ENCODE results near the gene PRKAB1.

The PRKAB1 gene

DNA sequence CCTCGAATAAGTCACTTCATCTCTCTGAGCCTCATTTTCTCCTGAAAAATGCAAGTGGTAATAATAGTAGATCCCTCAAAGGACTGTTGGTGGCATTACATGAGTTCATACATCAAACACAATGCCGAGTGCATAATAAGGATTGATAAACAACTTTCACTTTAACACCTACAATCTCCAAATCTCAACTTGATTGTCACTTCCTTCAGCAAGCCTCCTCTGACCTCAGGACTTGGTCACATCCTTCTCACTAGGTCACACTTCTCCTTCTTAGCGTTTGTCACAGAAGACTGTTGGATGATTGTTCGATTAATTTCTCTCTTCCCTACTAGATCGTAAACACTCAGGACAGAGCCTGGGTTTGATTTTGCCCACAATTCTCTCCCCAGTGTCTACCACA lies 7.9 kb upstream of the PRKAB1 start:
- H3K4me3 ChIP-seq (ENCODE audit: control insufficient read depth, low read depth, low read length): no peak overlapping the region
- TF ChIP-seq CTCF (IDR thresholded peaks at IDR 0.05; ENCODE audit: control insufficient read depth, insufficient read depth, low read depth, low read length, missing control alignments): no peak
- no peak for DNase-seq (ENCODE audit: low read depth)

DNA sequence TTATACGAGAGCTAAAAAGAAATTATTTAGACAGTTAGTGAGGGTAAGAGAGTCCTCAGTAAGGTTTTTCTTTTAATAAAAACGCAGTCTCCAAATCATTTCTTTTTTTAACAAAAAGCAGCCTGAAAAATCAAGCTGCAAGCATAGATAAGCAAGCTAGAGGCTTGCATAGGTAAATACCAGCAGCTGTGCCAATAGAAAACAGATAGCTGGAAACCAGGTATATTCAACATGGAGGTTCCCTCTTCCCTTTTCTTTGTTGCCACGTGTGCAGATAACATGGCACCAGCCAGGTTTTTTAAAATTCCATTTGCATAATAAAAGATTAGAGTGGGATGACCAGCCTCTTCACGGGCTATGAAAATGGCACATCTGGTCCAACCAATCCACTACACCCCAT lies 6.1 kb upstream of the PRKAB1 start:
- no peak overlapping the region for H3K4me3 ChIP-seq (ENCODE audit: control insufficient read depth, low read depth, low read length)
- no peak for DNase-seq (ENCODE audit: low read depth)
- TF ChIP-seq CTCF (IDR thresholded peaks at IDR 0.05; ENCODE audit: control insufficient read depth, insufficient read depth, low read depth, low read length, missing control alignments): no peak

DNA sequence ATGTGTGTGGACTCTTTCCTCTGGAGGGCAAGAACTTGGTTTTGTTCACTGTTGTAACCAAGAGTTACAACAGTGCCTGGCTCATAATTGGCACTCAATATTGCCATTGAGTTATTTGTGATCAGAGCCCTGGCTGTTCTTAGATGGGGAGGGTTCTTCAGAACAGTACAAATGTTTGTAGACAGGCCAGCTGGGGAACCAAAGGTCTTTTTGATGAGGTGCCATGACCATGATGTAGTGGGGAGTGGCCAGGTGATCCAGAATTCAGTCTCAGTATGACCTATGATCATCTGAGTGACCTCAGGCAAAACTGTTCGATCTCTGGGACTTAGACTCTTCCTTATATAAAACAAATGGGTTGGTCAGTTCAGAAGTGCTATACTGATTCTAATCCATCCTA lies 3.3 kb upstream of the PRKAB1 start:
- H3K4me3 ChIP-seq (ENCODE audit: control insufficient read depth, low read depth, low read length): no peak overlapping the region
- no peak for TF ChIP-seq CTCF (IDR thresholded peaks at IDR 0.05; ENCODE audit: control insufficient read depth, insufficient read depth, low read depth, low read length, missing control alignments)
- DNase-seq (ENCODE audit: low read depth): no peak

- no peak overlapping the region for H3K4me3 ChIP-seq (ENCODE audit: control insufficient read depth, low read depth, low read length)
- no peak for TF ChIP-seq CTCF (IDR thresholded peaks at IDR 0.05; ENCODE audit: control insufficient read depth, insufficient read depth, low read depth, low read length, missing control alignments)
- no peak for DNase-seq (ENCODE audit: low read depth)
These were observed 2.6 kb upstream of the PRKAB1 start for GRCh38 chr12:119665164-119665929.

DNA sequence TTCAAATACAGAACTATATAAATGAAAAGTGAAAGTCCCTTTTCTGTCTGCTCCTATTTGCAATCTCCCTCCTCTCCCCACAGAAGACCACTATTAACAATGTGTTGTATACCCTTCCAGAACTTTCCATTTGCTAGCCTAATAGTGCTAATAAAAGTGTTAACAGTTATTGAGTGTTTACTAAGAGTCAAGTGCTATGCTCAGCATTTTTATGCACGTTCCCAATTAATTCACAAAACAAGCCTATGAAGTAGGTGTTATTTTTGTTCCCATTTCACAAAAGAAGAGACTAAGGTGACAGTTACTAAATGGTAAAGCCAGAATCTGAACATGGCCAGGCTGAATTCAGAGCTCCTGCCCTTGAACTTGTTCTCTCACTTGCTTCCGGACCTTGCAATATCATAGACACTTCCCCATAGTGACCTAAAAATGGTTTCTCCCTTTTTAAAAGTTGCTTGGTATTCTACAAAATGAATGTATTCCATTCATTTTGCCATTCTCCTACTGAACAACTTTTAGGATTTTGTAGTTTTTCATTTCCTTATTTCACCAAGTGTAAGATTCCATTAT lies 1.6 kb upstream of the PRKAB1 start:
- DNase-seq (ENCODE audit: low read depth): no peak
- no peak for TF ChIP-seq CTCF (IDR thresholded peaks at IDR 0.05; ENCODE audit: control insufficient read depth, insufficient read depth, low read depth, low read length, missing control alignments)
- no peak overlapping the region for H3K4me3 ChIP-seq (ENCODE audit: control insufficient read depth, low read depth, low read length)

- H3K4me3 ChIP-seq (ENCODE audit: control insufficient read depth, low read depth, low read length): peak overlapping the region; percentile 100
- TF ChIP-seq CTCF (IDR thresholded peaks at IDR 0.05; ENCODE audit: control insufficient read depth, insufficient read depth, low read depth, low read length, missing control alignments): no peak
- DNase-seq (ENCODE audit: low read depth): no peak
These were observed 895 bp upstream of the PRKAB1 start for GRCh38 chr12:119666900-119667576.

All from AG09309 (cell line).